Ecto neural progenitor cell (in vitro differentiated cells): ENCODE measurements around the gene ZNF492.
"Not testable (repeated sequence)": the region's sequence is repeated elsewhere in the genome, so short reads cannot be mapped to it uniquely, and the experiment has no call there.

Source experiments
- DNase-seq: peaks from one replicate; pipeline ENCODE4 v3.0.0-alpha.2; 2018; ENCODE audit warnings: low spot score

The ZNF492 gene

DNA sequence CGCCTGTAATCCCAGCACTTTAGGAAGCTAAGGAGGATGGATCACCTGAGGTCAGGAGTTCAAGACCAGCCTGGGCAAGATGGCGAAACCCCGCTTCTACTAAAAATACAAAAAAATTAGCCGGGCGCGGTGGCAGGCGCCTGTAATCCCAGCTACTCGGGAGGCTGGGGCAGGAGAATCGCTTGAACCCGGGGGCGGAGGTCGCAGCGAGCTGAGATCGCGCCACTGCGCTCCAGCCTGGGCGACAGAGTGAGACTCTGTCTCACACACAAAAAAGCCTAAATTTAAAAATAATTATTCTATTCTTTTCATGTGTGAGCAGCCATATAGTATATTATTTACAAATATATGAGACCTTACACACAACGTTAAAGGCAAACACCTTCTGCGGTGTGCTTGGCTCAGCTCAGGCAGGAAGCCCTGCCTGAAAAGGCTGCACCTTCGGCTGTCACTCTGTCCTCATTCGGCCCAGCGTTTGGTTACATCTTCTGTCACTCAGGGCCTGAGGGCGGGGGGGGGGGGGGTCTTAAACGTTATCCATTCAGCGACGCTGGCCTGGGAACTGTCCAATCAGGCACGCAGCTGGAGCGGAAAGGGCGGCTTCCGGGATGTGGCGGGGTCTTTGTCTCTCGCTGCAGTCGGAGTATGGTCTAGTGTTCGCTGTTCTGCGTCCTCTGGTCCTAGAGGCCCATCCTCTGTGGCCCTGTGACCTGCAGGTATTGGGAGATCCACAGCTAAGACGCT lies at the start of gene ZNF492:
Gene ZNF492 (plus strand): TSS at position 619 of the 744 bp plus-strand sequence. CDS start 19,076 bp downstream, outside the sequence.
- not testable (repeated sequence) for DNase-seq

DNA sequence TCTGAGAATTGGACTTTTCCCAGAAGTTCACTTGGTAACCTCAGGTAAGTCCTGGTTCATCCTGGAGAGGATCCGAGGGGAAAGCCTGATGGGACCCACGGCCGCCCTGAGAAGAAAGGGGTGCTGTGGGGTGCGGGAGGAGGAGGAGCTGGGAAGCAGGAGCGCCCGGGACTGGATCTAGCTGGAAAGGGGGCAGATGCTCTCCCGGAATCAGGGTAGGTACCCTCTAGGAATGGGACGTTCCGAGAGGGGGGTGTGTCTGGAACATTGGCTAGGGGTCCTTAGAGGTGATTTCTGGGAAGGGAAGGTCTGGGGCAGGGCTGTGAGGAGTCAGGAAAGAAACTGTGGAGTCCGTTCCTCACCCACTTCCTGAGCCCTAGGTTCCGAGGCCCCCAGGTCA lies 38.7 kb upstream of the ZNF492 start:
- no peak for DNase-seq

DNA sequence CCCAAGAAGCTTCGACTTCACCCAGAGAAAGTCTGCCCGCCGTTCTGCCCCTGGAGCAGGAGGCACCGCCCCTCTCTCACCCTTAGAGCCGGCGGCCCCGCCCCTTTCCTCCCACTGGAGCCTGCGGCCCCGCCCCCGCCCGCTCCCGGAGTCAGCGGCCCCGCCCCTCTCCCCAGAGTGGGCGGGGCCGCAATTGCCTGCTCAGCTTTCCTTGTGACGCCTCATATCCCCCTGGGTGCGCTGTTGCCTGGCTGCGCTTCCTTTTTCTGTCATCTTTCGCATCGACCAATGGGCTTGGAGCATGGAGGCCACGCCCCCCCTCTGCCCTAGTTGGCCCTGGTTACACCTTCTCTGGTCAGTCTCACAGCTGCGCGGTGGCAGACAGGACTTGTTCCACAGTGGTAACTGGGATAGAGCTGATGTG lies 38.2 kb upstream of the ZNF492 start:
- DNase-seq, result no peak

DNA sequence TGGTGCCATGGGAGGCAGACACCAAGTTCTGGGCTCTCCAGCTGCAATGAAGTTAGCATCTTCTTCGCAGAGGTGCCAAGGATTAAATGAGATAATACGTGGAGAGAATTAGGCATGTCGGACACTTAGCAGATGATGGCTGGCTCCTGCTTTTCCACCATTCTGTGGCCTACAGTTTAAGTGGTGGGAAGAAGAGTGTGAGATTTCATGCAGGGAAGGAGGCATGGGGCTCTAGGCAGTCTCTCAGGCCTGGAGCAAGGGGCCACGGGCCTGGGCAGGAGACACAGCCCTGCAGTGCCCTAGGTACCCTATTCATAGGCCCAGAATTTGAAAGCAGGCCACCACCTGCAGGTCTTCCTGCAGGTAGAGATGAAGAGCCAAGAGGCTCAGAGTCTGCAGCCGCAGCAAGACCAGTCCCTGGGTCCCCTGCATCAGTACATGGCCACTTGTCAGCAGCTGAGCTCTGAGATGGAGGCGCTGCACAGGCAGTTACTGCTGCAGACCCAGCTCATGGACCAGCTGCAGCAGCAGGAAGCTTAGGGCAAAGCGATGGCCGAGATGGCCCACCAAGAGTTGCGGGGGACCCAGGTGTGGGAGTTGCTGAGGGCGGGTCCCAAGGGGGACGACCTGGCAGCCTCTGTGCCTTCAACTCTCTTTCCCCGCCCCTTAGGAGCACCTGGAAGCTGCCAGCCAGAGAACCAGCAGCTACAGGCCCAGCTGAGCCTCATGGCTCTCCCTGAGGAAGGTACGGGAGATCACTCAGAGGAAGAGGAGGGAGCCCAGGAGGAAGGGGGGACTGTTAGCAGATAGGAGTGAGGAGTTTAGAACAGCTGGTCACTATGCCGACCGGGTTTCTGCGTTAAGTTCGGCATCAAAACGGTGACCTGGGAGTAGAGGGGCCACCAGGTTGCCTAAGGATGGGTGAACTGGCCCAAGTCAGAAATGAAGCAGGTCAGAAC lies 33.2 kb upstream of the ZNF492 start:
- DNase-seq, result no peak

DNA sequence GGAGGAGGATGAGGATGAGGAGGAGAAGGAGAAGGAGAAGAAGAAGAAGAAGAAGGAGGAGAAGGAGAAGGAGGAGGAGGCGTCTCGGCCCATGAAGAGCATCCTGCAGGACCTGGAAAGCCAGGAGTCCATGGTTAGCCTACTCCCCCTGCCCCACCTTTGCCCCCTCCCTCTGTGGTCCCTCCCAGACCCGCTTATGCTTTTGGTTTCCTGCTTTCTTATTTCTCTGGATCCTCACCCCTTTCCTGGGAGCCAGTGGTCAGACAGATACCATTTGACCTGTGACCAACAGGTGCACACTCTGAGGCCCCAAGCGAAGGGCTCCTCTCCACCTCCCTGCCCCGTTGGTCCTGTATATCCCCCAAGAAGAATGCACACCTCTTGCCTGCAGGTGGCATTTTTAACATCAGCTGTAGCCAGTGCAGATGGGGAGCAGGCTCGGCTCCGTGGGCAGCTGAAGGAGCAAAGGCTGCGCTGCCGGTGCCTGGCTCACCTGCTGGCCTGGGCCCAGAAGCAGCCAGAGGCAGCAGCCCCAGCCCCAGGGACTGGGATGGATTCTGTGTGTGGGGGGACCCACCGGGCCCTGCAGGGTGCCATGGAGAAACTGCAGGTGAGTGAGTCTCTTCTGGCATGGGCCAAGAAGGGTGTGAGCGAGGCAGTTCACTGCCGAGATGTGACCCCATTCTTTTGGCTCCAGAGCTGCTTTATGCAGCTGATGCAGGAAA lies 32.1 kb upstream of the ZNF492 start:
- DNase-seq, result no peak

DNA sequence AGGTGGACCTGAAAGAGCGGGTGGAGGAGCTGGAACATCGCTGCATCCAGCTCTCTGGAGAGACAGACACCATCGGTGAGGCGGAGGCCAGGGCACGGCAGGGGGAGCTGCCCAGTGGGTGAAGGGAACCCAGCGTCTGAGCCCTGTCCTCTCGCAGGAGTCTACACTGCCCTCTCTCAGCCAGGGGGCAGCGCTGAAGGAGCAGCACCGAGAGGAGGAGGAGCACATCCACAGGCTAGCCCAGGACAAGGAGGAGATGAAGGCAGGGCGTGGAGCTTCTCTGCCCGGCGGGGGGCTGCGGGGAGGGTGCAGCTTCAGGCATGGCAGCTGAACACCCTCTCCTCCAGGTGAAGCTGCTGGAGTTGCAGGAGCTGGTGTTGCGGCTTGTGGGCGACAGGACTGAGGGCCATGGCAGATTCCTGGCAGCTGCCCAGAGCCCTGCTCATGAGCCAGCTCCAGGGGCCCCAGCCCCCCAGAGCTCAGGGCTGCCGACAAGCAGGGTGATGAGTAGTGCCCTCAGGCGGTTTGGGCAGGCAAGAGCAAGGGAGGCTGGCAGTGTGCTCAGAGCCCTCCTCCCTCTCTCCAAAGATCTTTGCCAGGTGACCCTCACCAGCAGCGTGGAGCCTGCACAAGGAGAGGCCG lies 31.4 kb upstream of the ZNF492 start:
- DNase-seq, result no peak

DNA sequence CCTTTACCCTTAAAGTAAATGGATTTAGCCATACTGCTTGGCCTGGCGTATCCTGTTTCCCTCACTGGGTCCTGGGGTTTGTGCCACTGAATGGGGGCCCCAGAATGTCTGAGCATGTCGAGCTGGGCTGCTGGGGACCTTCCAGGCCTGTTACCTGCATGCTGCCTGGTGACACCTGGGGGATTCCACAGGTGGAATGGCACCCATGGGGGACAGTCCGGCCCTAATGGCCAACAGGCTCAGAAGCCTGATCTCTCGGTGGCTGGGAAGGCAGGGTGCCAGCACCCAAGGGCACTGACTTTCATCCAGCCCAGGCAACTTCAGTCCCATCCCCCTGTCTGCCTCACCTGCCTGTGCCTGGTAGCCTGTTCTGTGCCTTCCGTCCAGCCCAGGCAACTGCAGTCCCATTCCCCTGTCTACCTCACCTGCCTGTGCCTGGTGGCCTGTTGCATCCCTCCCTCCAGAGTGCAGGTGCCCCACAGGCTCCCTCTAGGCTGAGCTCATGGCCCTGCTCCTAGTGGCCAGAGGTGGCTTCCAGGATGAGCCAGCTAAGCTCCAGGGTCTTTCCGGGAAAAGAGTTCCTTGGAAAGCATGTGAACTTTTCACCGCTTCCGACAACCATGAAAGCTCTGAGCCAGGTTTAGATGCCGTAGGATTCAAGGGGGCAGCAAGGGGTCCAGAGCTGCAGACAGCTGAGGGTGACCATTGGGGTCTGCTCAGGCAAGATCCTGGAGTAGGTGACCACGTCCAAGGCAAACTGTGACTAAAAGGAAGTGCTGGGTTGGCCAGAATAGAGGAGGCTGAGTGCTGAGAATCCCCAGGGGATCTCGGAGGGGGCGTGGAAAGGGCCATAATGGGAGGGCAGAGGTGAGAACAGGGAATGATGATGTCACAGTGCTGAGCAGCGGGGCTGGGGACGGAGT lies 30.3 kb upstream of the ZNF492 start:
- DNase-seq, result no peak

DNA sequence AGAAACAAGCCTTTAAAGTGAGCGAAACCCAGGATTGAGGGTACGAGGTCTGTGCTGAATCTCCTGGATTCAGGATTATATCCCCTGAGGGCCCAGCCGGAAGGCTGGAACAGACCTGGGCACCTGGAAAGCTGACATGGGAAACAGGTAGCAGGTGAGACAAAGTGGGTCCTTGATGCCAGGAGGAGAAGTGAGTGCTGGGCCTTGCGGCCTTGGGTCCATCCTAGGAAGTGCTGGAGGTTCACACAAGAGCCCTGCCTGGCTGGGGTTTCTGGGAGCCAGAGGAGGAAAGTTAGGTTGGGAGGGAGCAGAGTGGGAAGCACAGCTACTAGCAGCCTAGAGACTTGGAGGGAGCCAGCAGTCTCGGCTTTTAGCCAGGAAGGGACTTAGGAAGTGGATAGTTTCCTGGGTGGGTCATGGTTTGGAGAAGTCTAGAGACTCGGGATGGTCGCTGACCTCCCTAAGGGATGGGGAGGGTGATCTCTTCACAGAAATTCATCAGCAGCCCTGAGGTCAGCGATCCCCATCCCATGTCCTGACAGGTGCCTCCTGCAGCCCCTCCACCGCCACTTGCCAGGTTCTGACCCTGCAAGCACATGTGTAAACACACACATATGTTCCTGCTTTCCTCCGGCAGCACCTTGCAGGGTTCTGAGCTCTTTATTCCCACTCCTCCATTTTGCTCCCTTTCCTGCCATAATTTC lies 29.4 kb upstream of the ZNF492 start:
- DNase-seq, result no peak

DNA sequence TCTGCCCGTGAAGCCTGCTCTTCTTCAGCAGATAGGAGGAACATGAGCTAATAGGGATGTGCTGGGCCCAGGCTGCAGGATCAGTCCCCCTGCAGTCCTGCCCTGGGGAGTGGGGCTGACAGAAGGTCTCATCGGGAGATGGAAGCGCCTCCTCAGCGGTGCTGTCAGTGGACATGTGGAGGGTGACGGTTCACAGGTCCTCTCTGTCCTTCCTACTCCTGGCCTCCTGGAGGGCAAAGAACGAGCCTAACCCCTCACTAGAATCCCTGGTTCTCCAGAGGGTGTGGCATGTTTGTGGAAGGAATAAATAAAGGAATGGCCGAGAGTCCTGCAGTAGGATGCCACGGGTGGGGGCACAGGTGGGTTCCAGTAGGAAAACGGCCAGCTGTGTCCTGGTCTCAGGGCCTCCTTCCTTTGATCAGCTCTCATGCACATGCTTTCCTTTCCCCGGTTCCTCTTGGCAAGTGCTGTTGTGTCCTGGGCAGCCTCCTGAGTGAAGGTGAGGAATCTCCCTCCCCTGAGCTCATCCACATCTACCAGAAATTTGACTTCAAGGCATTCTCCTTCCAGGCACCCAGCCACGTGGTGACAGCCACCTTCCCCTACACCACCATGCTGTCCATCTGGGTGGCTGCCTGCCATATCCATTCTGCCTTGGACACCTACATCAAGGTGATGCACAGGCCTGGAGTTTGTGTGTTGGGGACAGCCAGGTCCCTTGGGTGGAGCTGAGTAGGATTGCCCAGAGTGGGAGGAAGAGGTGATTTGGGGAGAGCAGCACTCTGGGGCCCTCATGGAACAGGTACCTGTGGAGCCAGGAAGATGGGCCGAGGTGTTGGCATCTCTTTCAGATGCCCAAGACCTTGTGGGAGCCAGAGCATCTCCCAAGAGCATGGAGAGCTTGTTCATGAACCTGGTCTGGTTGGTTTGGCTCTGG lies 28.6 kb upstream of the ZNF492 start:
- DNase-seq, result no peak

DNA sequence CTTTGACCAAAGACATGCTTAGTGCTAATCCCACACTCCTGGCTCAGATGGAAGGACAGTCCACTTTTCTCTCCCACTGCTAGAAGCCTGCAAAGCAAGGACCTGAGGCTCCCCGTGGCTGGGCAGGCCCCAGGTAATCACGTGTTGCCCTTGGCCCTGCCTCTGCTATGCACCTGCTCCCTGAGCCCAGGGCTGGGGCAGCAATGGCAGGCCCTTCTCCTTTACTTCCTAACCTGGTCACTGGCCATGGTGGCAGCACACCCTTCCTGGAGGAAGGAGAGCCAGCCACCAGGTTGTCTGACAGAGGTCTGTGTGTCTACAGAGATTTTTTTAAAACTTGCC lies 27.9 kb upstream of the ZNF492 start:
- DNase-seq, result no peak

DNA sequence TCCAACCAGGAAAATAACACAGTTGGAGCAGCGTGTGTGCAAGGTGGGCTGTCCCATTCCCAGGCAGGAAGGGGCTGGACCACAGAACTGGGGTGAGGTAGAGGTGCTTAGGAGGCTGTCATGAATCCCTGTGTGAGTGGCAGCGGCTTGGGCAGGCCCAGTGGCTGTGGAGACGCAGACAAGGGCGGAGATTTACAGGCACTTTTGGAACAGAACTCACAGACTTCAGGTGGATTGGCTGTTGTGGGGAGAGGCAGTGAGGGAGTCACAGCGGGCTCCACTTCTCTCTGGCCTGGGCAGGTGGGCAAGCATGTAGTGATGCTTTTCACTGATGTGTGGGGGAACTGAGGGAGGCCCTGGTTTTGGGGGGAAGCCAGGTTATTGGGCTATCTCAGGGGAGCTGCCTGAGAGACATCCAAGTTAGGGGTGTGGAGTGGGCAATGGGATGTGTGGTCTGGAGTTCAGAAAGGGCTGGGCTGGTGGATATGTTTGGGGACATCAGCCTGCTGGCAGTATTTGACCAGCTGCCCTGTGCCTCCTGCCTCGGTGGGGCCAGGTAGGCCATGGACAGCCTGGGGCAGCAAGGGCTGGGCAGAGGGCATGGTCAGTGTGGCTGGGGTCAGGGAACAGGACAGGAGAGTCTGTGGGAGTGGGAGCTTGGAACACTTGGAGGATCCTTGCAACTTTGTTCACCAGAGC lies 27.0 kb upstream of the ZNF492 start:
- no peak for DNase-seq

DNA sequence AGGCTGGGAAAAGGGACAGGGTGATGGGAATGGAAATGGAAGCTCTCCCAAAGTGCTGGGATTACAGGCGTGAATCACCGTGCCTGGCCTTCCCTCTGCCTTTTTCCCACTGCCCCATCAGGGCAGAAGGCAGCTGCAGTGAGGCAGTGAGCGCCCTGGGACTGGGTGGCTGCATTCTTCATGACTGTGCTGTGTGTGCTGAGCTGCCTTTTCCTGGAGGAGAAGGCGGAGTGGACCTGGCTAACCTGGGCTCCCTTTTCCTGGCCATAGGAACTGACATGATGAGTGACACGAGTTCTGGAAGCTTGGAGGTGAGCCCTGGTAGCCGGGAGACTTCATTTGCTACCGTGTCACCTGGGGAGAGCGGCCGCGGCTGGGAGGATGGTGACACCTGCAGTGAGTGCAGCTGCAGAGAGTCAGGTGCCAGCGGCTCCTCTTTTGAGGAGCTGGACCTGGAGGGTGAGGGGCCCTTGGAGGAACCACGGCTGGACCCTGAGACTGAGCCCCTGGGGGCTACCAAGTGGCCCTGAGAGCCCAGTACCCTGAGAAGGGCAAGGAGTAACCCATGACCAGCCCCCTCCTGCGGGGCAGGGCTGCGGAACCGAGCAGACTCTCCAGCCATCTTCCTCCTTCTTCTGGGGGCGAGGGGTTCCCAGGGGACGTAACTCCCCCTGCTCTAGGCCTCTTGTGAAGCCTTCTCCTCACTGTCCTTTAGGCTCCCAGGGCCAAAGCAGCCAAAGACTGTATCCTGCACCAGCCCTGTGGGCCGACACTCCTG lies 26.3 kb upstream of the ZNF492 start:
- no peak for DNase-seq

DNA sequence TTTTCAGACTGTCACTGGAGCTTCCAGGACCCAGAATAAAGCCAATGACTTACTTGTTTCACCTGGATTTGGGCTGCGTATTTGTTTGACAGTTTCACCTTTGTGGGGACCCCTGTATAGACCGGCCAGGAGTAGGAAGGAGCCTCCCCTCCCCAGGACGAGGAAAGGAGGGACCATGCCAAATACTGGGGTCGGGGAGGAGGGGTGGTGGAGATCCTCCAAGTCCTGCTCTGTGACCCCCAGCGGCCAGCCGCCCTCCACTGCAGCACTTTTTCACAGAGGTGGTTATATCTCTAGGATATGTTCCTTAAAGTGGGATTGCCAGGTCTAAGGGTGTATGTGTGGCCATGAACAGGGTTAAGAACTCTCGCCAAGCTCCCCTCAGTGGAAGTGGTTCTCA lies 25.7 kb upstream of the ZNF492 start:
- no peak for DNase-seq

DNA sequence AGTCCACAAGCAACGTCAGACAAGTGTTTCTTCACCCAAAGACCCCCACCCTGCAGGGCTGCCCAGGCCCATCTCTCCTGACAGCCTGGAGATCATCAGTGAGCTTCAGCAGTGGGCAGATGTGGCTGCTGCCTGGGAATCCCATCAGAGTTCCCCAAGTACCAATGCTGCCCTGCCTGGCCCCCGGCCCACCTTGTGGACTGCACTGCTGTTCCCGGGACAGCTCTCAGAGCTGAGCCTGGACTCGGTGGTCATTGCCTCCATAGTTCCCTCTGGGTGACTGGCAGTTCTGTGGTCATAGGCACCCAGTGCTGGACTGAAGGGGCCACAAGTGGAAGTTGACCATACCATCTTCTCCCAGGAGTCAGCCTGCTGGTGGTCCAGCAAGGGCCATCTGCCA lies 24.5 kb upstream of the ZNF492 start:
- DNase-seq, result peak; percentile 12

DNA sequence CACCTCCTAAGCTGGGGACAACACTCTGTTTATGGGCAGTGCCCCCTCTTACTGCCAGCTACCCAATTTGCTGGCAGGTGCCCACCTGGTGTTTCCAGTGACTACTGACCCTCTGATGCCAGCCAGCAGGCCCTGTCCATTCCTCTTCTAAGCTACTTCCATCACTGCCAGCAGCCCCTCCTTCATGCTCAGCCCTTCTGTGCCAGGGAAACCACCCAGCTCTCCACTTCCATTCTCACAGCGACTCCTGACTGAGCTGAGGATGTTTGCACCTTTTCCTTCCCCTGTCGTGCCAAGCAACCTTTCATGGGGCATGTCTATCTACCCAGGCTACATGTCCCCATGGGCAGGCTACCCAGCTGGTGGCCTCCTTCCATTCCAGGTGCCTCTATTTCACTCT lies 24.0 kb upstream of the ZNF492 start:
- no peak for DNase-seq

DNA sequence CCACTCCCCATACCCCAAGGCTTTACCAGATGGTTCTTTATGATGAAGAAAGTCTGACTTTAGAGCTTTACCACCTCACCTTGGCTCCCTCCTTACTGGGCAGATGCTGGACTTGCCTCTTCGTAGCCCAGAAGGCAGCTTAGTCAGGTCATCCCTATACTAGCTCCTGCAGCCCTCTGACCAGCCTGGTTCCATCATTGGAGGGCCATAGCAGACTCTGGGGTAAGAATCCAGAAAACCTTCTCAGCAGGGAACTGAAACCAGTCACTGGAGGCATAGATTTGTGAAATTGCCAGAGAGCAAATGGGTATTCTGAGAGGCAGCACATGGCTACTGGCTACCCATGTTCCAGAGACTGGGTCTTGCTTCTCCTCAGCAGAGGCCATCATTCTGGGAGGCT lies 21.8 kb upstream of the ZNF492 start:
- no peak for DNase-seq

DNA sequence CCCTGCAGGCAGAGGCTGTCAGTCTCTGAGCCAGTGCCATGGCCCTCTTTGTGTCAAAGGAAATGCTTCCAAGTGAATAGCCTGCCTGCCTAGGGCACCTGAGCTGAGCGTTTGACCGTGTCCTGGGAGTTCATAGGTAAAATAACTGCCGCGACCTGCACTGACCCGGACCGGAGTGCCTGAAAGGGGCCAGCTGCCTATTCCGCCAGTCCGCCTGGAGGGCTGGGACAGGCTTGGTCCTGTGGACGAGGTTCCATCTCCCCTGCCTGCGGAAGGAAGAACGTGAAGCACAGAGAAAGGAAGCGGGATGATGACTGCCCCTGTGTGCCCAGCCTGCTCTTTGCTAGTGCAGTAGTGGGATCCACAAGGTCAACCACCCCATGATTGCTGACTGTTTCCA lies 17.5 kb upstream of the ZNF492 start:
- DNase-seq, result peak; percentile 10

DNA sequence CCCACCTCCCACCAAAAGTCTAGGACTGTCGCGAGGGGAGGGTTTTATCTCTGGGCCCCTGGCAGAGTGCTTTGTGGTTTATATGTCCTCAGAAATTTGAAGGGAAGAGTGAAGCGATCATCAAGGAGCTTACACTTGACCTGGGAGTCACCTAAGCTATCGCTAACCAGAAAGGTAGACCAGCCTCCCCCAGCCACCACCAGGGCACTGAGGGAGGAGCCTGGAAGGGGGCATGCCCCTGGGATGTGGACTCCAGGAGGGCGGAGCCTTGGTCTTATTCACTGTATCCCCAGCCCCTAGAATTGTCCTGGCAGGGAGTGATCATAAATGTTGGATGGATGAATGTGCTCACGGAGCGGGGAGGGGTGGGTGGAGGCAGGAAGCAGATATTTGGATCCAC lies 16.9 kb upstream of the ZNF492 start:
- DNase-seq, result not testable (repeated sequence)
